ENCODE measurements around the gene NXPH1.

- TF ChIP-seq MAX (CRISPR knock-in tag; IDR thresholded peaks at IDR 0.05) = no peak
- no peak for TF ChIP-seq CTCF (IDR thresholded peaks at IDR 0.05)
- TF ChIP-seq ZNF138 (CRISPR knock-in tag; conservative IDR thresholded peaks at IDR 0.05) = no peak
- TF ChIP-seq ETV6 (CRISPR knock-in tag; IDR thresholded peaks at IDR 0.05) = no peak
- no peak for TF ChIP-seq TEAD4 (CRISPR knock-in tag; IDR thresholded peaks at IDR 0.05)
Observed at GRCh38 chr7:8582728-8583127, 149.3 kb downstream of the NXPH1 start.

Data from WTC11 (cell line).